GM06990 (cell line): ENCODE results near the gene AFF1.

Experiments used
- DNase-seq: peaks from one replicate; pipeline ENCODE4 v3.0.0-alpha.2; 2011; ENCODE audit not compliant: insufficient read length; ENCODE audit errors: extremely low read depth
- H3K27me3 ChIP-seq: replicated peaks from 2 replicates; pipeline ENCODE4 v1.6.0; 2011; ENCODE audit warnings: low read length; ENCODE audit not compliant: control insufficient read depth, insufficient read depth
- H3K36me3 ChIP-seq: 2 replicates; pipeline ENCODE4 v1.5.1; 2011; ENCODE audit warnings: low read length; ENCODE audit not compliant: control insufficient read depth, insufficient read depth
- H3K4me3 ChIP-seq: replicated peaks from 2 replicates; pipeline ENCODE4 v1.5.1; 2011; ENCODE audit warnings: low read depth, mild to moderate bottlenecking, control low read depth, low read length
- CTCF ChIP-seq: IDR thresholded peaks from 2 replicates; pipeline ENCODE4 v1.5.1; 2011; ENCODE audit warnings: low read length, control low read depth, mild to moderate bottlenecking, inconsistent platforms; ENCODE audit not compliant: insufficient read depth, poor library complexity, severe bottlenecking

The AFF1 gene

DNA sequence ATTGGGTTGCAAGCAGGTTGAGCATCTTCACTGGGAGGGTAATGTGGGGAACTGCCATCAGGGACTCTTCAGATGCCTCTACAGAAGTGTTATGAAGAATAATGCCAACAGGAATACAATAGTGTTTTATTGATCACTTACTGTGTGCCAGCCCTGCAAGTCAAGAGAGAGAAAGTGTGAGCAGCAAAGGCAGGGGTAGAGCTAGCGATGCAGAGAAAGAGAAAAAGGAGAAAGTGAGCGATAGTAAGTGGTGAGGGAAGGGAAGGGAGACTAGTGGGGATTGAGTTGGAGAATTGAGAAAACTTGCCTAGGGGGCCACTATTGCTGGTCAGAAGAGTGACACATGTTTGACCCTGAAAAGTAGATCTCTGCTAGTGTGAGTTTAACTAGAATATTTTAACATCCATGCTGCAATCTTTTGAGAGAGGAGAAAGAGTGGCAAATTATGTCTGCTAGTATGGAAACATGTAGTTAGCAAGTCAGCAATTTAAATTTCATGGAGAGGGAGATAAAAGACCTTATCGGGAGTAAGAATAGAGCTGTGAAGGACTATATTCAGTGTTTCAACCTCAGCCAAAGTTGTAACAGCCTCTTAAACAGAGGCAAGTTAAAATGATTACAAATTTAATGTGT, 12.2 kb downstream of the AFF1 start:
- H3K4me3 ChIP-seq: no peak overlapping the region
- no peaks in the 10 kb centered on the region for H3K27me3 ChIP-seq
- no peak for DNase-seq
- H3K36me3 ChIP-seq: no peaks in the 10 kb centered on the region; the same call in none of the 2 replicates
- no peak for TF ChIP-seq CTCF

- H3K4me3 ChIP-seq: no peak overlapping the region
- TF ChIP-seq CTCF: no peak
- H3K36me3 ChIP-seq: no peaks in the 10 kb centered on the region; the same call in none of the 2 replicates
- DNase-seq: no peak
- no peaks in the 10 kb centered on the region for H3K27me3 ChIP-seq
Observed at GRCh38 chr4:86947501-86948120, 12.8 kb downstream of the AFF1 start.

DNA sequence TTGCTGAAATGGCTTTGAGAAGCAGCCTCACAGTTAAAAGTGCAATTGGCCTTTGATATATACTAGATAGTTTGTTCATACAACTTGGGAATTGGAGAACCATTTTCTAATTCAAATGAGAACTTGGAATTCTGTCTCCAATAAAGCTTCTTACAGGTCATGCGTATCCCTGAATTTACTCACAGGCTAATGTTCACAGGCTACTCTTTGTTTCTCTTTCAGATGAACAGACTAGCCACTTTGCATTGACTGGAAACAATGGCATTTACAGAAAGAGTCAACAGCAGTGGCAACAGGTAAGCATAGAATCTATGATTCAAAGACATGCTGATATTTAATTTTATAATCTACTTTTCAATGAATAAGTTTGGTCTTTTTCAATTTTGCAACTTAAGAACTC, 13.5 kb downstream of the AFF1 start:
- H3K27me3 ChIP-seq: no peaks in the 10 kb centered on the region
- TF ChIP-seq CTCF: no peak
- H3K36me3 ChIP-seq: no peaks in the 10 kb centered on the region; the same call in none of the 2 replicates
- no peak for DNase-seq
- no peak overlapping the region for H3K4me3 ChIP-seq

DNA sequence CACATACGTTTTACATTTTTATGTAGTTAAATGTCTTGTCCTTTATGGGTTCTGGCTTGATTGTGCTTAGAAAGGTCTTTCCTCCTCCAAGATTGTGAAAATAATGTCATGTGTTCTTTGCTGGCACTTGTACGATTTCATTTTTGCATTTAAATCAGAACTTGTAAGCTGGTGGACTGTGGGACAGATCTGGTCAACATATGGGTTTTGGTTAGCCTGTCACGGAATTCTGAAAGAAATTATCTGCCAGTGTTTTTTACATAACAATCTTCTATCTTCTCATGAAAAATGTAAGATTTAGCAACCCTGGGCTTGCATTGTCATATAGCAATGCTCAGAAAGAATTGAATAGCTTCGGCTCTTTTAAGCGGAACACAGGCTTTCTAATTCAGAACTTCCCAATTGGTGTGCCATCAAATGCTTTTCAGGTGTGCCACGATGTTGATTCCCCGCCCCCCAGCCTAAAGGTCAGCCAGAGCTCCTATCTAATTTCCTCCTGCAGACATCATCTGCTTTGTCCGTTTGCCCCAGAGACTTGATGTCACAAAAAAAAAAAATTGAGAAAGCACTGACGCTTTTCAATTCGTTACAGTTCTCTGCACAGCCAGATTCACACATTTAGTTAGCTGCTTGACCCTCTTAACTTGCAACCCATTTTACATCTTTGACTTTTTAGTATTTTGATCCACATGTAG, 16.2 kb downstream of the AFF1 start:
- TF ChIP-seq CTCF: no peak
- no peak for DNase-seq
- Histone ChIP-seq H3K27me3 (no peaks in the 10 kb centered on the region), H3K4me3 (no peak overlapping the region), H3K36me3 (no peaks in the 10 kb centered on the region; the same call in 1 of the 2 replicates)

DNA sequence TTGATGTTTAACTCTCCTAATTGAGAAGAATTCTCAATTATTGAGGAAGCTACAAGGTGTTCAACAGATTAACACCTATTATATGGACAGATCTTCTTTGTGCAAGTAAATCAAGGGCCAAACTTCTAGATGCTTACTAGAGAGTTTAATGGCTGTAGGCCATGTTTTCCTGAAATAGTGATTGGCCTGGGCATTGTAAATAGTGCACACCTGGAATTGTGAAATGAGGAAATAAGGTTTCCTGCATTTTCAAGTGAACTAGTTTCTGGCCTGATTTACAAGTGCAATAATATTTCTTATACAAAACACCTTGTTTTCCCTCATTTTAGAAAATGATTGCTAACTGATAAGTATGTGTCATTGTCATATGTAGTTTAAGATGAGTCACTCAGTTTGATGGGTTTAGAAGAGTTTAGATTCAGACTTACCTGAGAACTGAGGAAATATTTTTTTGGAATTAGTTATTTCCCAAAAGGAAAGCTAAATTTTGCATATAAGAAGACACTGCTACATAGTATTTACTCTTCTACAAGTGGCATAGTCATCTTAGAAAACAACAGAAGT, 21.2 kb downstream of the AFF1 start:
- Histone ChIP-seq H3K27me3 (no peaks in the 10 kb centered on the region), H3K4me3 (no peak overlapping the region), H3K36me3 (no peaks in the 10 kb centered on the region)
- TF ChIP-seq CTCF: no peak
- DNase-seq: no peak
